ENCODE data around the gene MAML3.

GRCh38 chr4:139905489-139905888 is 248.5 kb downstream of the MAML3 start:
- no peak for TF ChIP-seq CTCF (IDR thresholded peaks at IDR 0.05)
- no peak for TF ChIP-seq POLR2AphosphoS5 (IDR thresholded peaks at IDR 0.05)
